IPS DF 6.9 (cell line): ENCODE results near the gene RNF133.

ENCODE experiments used
- DNase-seq: peaks from one replicate; pipeline ENCODE4 v3.0.0-alpha.2; 2013; ENCODE audit warnings: low read depth, low spot score
- H3K27ac ChIP-seq: one replicate; pipeline ENCODE4 v1.5.1; 2013; ENCODE audit warnings: low read length, control low read depth
- H3K27me3 ChIP-seq: 2 replicates; pipeline ENCODE4 v1.6.1; 2013; ENCODE audit warnings: mild to moderate bottlenecking, low read length; ENCODE audit not compliant: control insufficient read depth, insufficient read depth
- H3K36me3 ChIP-seq: 2 replicates; pipeline ENCODE4 v1.6.1; 2013; ENCODE audit warnings: low read length; ENCODE audit not compliant: control insufficient read depth, insufficient read depth
- H3K4me1 ChIP-seq: 2 replicates; pipeline ENCODE4 v1.6.1; 2013; ENCODE audit warnings: low read length; ENCODE audit not compliant: control insufficient read depth, insufficient read depth
- H3K4me3 ChIP-seq: 2 replicates; pipeline ENCODE4 v1.5.1; 2013; ENCODE audit warnings: mild to moderate bottlenecking, low read length
- H3K9me3 ChIP-seq: 2 replicates; pipeline ENCODE4 v1.6.1; 2013; ENCODE audit warnings: low read length, inconsistent platforms; ENCODE audit not compliant: control insufficient read depth, insufficient read depth
- WGBS: extraction: QIAGEN DNeasy Blood & Tissue Kit; methylation state at CpG from one replicate; pipeline ENCODE4 v1.1.7; 2013; ENCODE audit warnings: mixed read lengths, missing lambda C conversion rate; ENCODE audit not compliant: insufficient read length, insufficient coverage; 5-methylcytosine and 5-hydroxymethylcytosine counted together

Gene RNF133, protein sequence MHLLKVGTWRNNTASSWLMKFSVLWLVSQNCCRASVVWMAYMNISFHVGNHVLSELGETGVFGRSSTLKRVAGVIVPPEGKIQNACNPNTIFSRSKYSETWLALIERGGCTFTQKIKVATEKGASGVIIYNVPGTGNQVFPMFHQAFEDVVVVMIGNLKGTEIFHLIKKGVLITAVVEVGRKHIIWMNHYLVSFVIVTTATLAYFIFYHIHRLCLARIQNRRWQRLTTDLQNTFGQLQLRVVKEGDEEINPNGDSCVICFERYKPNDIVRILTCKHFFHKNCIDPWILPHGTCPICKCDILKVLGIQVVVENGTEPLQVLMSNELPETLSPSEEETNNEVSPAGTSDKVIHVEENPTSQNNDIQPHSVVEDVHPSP

DNA sequence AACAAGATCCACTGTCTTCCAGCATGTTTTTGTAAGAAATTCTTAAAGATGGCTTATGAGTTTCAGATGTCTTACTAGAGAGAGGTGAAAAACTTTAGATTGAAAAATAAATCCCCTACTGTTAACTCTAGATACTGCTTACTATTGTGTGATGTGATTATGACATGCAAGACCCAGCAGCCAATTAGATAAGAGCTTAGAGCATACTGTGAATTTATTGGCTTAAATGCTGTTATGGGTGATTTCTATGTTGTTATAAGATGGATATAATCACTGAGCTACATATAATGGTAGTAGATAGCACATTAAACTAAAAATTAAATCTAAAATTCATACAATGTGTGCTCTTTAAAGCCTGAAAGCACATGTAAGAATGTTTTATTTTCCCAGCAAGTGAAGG, at the start of gene RNF133:
RNF133 (minus strand) TSS at position 101 of the 400 bp plus-strand sequence. CDS start 199 bp downstream, outside the sequence.
- DNase-seq: no peak
- Histone ChIP-seq H3K27ac (no peak within 1 kb of the TSS), H3K4me3 (no peak within 1 kb of the TSS), H3K36me3 (no peaks in the 10 kb centered on the region), H3K27me3 (no peaks in the 10 kb centered on the region), H3K4me1 (no peaks in the 10 kb centered on the region; the same call in 1 of the 2 replicates), H3K9me3 (no peaks in the 10 kb centered on the region)

DNA sequence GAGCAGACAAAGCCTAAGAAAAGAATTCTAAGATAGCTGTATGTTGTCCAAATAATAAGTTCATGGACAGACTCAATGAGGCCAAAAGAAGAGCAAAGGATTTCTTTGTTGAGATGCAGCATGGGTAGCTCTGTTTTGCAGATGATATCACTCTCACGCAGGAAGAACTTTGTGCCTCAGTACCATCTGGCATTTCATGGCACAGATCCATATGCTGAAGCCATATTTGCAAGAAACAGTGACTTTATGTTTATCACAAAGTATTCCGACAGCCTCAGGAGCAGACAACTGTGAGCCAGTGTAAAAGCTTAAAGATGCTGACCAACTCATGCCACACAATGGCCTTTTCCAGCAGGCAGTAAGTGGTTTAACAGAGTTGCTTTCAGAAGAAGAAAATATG, 49.3 kb upstream of the RNF133 start:
- Histone ChIP-seq H3K9me3 (no peaks in the 10 kb centered on the region), H3K4me1 (peaks cover 7% of the 10 kb centered on the region; the same call in 1 of the 2 replicates), H3K27ac (no peak overlapping the region), H3K27me3 (no peaks in the 10 kb centered on the region), H3K36me3 (no peaks in the 10 kb centered on the region), H3K4me3 (no peak overlapping the region)
- DNase-seq: no peak
- no CpG with 5 or more reads among the region's 2 CpGs for WGBS

DNA sequence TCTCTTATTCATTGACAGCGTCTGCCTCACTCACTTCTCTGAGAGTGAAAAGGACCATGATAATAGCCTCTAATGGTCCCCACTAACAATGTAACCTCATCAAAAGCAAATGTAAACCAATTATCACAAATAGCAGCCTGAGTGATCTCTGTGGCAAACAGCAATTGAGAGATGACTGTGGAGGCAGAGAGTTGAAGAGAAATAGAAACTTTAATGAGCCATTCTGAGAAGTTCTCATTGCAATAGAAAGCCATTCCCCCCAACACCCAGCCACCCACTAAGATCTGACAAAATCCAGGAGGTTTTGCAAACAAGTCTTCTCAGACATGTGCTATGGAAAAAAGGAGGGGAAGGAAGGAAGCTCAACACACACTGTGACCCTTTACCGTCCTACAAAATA, 48.0 kb upstream of the RNF133 start:
- WGBS: no CpG with 5 or more reads among the region's 2 CpGs
- no peaks in the 10 kb centered on the region for H3K27me3 ChIP-seq
- H3K9me3 ChIP-seq: no peaks in the 10 kb centered on the region
- DNase-seq: no peak
- H3K36me3 ChIP-seq: no peaks in the 10 kb centered on the region
- H3K4me1 ChIP-seq: peaks cover 7% of the 10 kb centered on the region; the same call in 1 of the 2 replicates
- H3K27ac ChIP-seq: no peak overlapping the region
- no peak overlapping the region for H3K4me3 ChIP-seq

DNA sequence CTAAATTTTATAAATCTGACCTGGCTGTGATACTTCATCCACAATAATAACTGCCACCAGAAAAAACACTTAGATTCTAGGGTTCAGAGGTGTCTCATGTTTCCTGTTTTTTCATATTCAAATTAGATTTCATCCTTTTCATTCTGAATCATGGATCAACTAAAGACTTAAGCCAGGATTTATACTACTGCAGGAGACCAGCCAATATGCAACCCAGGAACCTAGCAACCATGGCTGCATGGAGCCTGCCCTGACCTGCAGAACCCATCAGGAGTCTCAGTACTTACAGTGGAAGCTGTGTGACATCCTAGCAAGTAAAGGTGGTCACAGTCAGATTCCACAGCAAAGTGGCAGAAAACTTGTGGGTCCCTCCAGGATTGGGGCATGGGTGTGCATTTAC, 44.3 kb upstream of the RNF133 start:
- H3K27ac ChIP-seq: no peak overlapping the region
- DNase-seq: no peak
- H3K4me1 ChIP-seq: peaks cover 4% of the 10 kb centered on the region; the same call in 1 of the 2 replicates
- H3K27me3 ChIP-seq: no peaks in the 10 kb centered on the region
- H3K9me3 ChIP-seq: no peaks in the 10 kb centered on the region
- H3K36me3 ChIP-seq: no peaks in the 10 kb centered on the region
- no peak overlapping the region for H3K4me3 ChIP-seq

DNA sequence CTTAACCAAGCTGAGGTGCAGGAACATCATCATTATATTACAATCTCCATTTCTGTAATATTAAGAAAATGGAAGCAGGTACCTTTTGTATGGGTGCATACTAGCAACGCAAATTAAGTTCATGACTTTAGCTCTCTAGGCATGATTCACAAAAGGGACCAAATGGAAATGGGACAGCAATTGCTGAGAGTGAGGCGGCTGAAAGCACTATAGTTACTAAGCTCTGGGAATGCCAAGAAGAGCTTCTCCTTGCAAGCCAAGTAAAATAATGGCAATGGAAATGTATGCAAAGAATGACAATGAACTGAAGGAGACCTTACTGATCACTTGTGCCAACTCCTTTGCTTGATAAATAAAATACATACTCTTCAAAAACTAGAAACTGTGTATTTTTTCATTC, 40.0 kb upstream of the RNF133 start:
- Histone ChIP-seq H3K4me1 (peaks cover 3% of the 10 kb centered on the region; the same call in 1 of the 2 replicates), H3K9me3 (no peaks in the 10 kb centered on the region), H3K27me3 (no peaks in the 10 kb centered on the region), H3K4me3 (no peak overlapping the region), H3K27ac (no peak overlapping the region), H3K36me3 (no peaks in the 10 kb centered on the region)
- no CpG with 5 or more reads among the region's 2 CpGs for WGBS
- DNase-seq: no peak

DNA sequence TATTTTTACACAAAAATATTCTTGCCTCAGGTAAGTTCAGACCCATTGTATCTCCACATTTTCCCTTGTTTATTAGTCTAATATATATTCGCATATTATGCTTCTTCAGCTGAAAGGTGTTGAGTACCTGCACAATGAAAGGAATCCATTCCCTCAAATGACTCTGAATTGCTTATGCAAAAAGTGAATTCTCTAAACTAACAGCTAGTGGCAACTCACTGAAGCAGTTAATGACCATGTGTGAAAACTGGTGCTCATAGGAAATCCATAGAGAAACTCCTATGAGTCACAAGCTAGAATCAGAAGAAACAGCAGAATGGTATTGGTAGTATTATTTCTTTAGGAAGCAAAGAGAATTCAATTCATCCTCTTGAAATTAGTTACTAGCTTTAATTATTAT, 37.3 kb upstream of the RNF133 start:
- Histone ChIP-seq H3K9me3 (no peaks in the 10 kb centered on the region; the same call in 1 of the 2 replicates), H3K4me3 (no peak overlapping the region), H3K4me1 (peaks cover 2% of the 10 kb centered on the region; the same call in 1 of the 2 replicates), H3K27ac (no peak overlapping the region), H3K27me3 (no peaks in the 10 kb centered on the region), H3K36me3 (no peaks in the 10 kb centered on the region)
- no CpG with 5 or more reads among the region's 1 CpG for WGBS
- no peak for DNase-seq

DNA sequence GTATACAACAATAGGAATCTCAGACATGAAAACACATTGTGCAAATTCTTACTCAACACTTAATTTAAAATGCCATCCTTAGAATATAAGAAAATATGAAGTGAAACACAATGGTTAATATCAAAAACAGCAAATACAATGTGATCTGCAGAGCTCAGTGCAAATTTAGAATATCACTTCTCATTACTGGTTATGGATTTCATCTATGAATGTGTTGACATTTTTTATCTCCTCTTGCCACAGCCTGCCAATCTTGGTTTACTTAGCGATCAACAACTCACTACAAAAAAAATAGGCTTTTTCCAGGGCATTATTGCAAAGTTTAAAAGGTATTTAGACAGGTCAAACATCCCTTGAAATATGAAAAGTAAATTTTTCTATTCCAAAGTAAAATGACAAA, 28.8 kb upstream of the RNF133 start:
- no peak overlapping the region for H3K4me3 ChIP-seq
- H3K4me1 ChIP-seq: no peaks in the 10 kb centered on the region
- no peaks in the 10 kb centered on the region for H3K9me3 ChIP-seq
- no peak overlapping the region for H3K27ac ChIP-seq
- no peaks in the 10 kb centered on the region for H3K27me3 ChIP-seq
- no peaks in the 10 kb centered on the region for H3K36me3 ChIP-seq
- no CpG with 5 or more reads among the region's 1 CpG for WGBS
- DNase-seq: no peak

DNA sequence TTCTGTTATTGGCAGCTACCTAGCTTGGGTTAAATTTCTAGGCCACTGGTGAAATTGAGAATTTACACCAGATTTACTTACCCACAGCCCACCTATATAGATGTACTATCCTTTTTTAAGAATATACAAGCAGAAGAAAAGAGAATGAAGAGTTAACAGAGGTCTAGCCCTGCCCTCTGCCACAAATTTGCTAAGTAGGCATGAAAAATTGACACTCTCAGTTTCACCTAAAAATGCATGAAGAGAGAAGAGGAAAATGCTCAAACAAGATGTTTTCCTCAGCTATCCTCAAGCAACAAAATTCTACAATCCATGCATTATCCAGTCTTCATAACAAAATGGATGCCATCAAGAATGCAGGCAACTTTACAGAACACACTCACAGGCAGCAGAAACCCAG, 28.4 kb upstream of the RNF133 start:
- no peak for DNase-seq
- H3K27ac ChIP-seq: no peak overlapping the region
- H3K9me3 ChIP-seq: no peaks in the 10 kb centered on the region
- no peak overlapping the region for H3K4me3 ChIP-seq
- no peaks in the 10 kb centered on the region for H3K27me3 ChIP-seq
- H3K36me3 ChIP-seq: no peaks in the 10 kb centered on the region
- no peaks in the 10 kb centered on the region for H3K4me1 ChIP-seq

DNA sequence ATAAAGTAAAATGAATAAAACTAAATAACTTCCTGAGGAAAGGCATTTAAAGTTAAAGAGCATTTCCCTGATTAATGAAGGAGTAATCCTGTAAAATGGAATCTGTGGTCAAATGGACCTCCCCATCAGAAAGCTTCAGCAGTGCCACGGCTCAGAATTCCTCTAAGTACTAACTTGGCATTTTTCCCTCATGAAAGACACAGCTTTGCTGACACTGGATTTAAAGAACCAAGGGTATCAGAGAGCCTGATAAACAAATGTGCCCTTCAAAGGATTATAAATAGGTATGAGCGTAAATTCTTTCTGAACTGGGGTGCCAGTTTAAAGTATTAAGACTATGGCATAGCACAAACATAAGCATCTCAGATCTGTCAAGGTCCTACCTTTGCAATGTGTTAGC, 28.0 kb upstream of the RNF133 start:
- Histone ChIP-seq H3K36me3 (no peaks in the 10 kb centered on the region), H3K27me3 (no peaks in the 10 kb centered on the region), H3K27ac (no peak overlapping the region), H3K4me1 (no peaks in the 10 kb centered on the region), H3K9me3 (no peaks in the 10 kb centered on the region), H3K4me3 (no peak overlapping the region)
- no CpG with 5 or more reads among the region's 2 CpGs for WGBS
- no peak for DNase-seq

DNA sequence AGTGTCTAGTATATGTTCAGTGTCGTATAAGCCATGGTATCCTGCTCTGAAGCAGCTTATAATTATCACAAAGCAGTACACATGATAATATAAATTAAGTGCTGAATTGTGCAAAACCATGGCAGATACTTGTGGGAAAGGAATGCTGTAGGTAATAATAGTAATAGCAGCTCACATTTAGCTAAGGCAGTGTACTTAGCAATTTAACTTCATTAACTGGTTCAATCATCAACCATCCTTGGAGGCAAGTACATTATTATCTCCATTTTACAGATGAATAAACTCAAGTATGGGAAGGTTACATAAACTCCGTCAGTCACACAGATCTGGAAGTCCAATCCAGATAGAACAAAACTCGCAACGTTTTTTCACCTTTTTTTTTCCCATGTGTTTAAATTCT, 25.4 kb upstream of the RNF133 start:
- DNase-seq: no peak
- WGBS: no CpG with 5 or more reads among the region's 4 CpGs
- Histone ChIP-seq H3K9me3 (no peaks in the 10 kb centered on the region), H3K4me3 (no peak overlapping the region), H3K27me3 (no peaks in the 10 kb centered on the region), H3K27ac (no peak overlapping the region), H3K4me1 (no peaks in the 10 kb centered on the region; the same call in 1 of the 2 replicates), H3K36me3 (no peaks in the 10 kb centered on the region)

DNA sequence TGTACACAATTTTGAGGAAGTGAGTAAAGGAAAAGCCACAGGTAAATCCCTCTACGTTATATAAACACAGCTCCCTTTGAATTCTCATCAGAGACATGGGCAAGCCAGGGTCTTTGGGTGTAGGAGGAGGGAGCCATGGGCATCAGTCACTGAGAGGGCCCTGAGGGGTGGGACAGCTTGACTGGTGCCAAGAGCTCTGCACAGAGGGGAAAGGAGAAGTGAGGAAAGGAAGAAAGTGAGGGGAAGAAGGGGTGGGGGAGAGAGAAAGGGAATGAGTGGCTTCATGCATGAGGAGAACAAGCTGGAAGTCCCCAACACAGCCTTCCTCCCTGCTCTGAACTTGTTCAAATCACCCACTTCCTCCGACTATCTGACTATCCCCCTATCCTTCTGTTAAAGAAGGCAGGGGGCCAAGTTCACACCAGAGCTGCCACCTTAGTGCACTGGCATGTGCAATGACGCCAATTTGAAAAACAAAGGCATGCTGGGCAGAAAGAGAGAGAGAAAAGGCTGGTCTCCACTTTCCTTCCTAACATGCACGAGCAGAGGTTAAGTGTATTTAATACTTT, 20.2 kb upstream of the RNF133 start:
- WGBS: no CpG with 5 or more reads among the region's 4 CpGs
- peaks cover 2% of the 10 kb centered on the region; the same call in 1 of the 2 replicates for H3K4me1 ChIP-seq
- H3K27me3 ChIP-seq: no peaks in the 10 kb centered on the region
- no peaks in the 10 kb centered on the region for H3K36me3 ChIP-seq
- H3K4me3 ChIP-seq: no peak overlapping the region
- no peak for DNase-seq
- no peak overlapping the region for H3K27ac ChIP-seq
- no peaks in the 10 kb centered on the region for H3K9me3 ChIP-seq
